ENCODE results near the gene VPS26A. TPM values are rescaled to one million over a fixed set of nuclear protein-coding genes. Genes with fewer than 3 reads are reported as not detected.

Gene VPS26A
- total RNA-seq, 1 experiment from 2014 or later = 18.6 TPM

DNA sequence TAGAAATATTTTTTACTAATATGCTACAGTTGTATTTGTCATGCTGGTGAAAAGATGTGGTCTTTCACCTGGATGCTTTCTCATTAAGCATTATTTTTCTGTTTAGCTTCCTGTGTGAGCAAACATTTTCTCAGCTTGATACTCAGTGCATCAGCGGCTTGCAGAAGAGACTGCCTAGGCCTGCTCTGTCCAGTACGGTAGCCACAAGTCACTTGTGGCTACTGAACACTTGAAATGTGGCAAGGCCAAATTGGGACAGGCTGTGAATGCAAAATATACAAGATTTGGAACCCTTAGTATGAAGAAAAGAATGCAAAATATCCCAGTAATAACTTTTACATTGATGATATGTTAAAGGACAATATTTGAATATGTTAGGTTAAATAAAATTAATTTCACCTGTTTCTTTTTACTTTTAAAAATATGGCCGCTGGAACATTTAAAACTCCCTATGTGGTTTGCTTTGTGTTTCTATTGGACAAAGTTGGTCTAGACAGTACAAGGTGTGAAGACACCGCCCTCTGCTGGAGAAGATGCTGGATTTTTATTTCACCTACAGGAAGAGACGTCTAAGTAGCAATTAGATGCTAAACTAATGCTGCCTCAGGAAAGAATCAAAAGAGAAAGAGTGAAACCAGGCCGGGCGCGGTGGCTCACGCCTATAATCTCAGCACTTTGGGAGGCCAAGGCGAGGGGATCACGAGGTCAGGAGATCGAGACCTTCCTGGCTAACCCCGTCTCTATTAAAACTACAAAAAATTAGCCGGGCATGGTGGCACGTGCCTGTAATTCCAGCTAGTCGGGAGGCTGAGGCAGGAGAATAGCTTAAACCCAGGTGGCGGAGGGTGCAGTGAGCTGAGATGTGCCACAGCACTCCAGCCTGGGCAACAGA, 30.8 kb upstream of the VPS26A start:
- Histone ChIP-seq H3K27ac (no peak overlapping the region), H3K9me3 (replicated peaks) (no peaks in the 10 kb centered on the region), H3K4me1 (replicated peaks) (peaks cover 38% of the 10 kb centered on the region), H3K4me3 (peak overlapping the region; percentile 8; the same call in 1 of the 2 replicates), H3K27me3 (replicated peaks) (no peaks in the 10 kb centered on the region), H3K36me3 (peaks cover 26% of the 10 kb centered on the region)
- peak; percentile 72 to 74 for DNase-seq (ENCODE audit: low read depth in 1 of 2, low spot score in 2 of 2)

DNA sequence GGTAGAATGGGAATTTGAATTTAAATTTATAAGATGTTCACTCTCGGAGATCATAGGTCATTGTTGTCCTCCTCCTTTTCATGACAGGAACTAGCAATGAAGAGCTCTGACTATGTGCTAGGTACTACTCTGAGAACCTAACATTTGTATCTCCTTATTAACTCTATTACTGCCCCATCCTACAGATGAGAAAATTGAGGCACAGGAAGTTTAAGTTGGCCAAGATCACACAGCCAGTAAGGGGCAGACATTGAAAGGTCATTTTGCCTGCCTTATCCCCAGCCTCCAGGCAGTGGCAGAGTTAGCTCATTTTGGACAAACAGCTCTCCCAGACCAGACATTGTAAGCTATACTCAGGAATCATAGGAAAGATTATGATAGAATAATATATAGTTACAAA, 30.0 kb upstream of the VPS26A start:
- peaks cover 38% of the 10 kb centered on the region for H3K4me1 ChIP-seq (replicated peaks)
- H3K27me3 ChIP-seq (replicated peaks) = no peaks in the 10 kb centered on the region
- H3K36me3 ChIP-seq = peaks cover 26% of the 10 kb centered on the region
- DNase-seq (ENCODE audit: low read depth in 1 of 2, low spot score in 2 of 2) = no peak
- no peak overlapping the region for H3K4me3 ChIP-seq
- no peaks in the 10 kb centered on the region for H3K9me3 ChIP-seq (replicated peaks)
- no peak overlapping the region for H3K27ac ChIP-seq

DNA sequence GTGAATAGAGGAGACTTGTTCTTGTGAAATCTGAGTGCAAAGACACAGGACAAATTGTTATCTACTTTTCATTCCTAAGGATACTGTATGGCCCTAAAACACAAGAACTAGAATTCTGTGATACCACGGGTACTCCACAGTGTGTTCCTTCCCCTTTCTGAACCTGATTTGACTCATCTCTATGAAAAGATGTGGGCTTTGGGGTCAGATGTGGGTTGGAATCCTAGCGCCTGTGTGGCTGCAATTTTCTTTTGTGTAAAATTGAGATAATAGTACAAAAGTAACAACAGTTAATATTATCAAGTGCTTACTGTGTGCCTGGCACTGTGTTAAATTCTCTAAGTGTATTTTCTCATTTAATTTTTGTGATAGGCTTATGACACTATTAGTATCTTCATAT, 27.9 kb upstream of the VPS26A start:
- DNase-seq (ENCODE audit: low read depth in 1 of 2, low spot score in 2 of 2) = no peak

DNA sequence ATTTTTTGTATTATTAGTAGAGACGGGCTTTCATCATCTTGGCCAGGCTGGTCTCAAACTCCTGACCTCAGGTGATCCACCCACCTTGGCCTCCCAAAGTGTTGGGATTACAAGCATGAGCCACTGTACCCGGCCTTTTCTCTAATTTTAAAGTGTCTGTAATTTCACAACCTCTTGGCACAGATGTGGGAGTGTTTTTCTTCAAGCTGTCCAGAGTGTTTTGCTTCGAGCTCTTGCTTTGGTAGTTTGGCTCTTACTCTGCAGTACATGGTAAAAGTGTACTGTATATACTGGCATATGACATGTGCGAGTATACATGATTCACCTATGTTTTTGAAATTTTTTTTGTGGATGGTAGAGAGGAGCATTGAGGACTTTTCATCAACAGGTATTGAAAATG, 26.2 kb upstream of the VPS26A start:
- no peak for DNase-seq (ENCODE audit: low read depth in 1 of 2, low spot score in 2 of 2)
- Histone ChIP-seq H3K36me3 (peaks cover 38% of the 10 kb centered on the region), H3K4me1 (replicated peaks) (peaks cover 16% of the 10 kb centered on the region)

More for the DNA sequence above, 27.9 kb upstream of the VPS26A start:
- Histone ChIP-seq H3K4me1 (replicated peaks) (peaks cover 19% of the 10 kb centered on the region), H3K36me3 (peaks cover 26% of the 10 kb centered on the region), H3K9me3 (replicated peaks) (no peaks in the 10 kb centered on the region), H3K27ac (no peak overlapping the region), H3K4me3 (no peak overlapping the region), H3K27me3 (replicated peaks) (no peaks in the 10 kb centered on the region)

DNA sequence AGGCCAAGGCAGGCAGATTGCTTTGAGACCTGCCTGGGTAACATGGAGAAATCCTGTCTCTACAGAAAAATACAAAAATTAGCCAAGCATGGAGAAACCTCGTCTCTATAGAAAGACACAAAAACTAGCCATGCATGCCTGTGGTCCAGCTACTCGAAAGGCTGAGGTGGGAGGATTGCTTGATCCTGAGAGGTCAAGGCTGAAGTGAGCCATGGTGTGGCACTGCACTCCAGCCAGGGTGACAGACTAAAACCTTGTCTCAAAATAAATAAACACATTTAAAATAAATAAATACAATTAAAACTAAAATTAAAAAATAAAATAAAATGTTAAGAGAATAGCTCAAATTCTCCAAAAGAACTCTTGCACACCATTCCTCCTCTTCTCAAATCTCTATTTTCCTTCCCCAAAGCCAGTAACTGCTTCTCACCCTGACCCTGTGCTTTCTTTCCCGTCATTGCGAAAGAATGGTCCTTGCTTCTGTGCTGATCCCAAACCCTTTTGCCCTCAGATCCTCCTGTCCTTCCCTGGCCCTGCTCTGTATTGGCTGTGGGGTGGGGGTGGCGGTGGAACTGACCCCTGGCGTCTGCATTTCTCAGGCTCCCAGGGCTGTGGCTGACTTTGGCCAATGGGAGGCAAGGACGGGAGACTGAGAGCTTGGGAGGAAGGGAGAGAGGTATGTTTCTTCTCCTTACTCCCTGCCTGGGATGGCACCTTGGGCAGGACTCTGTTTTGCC, 23.7 kb upstream of the VPS26A start:
- Histone ChIP-seq H3K36me3 (peaks cover 37% of the 10 kb centered on the region), H3K4me3 (no peak overlapping the region), H3K27ac (no peak overlapping the region), H3K9me3 (replicated peaks) (no peaks in the 10 kb centered on the region), H3K27me3 (replicated peaks) (no peaks in the 10 kb centered on the region), H3K4me1 (replicated peaks) (peaks cover 9% of the 10 kb centered on the region)
- no peak for DNase-seq (ENCODE audit: low read depth in 1 of 2, low spot score in 2 of 2)

More for the DNA sequence above, 26.2 kb upstream of the VPS26A start:
- no peaks in the 10 kb centered on the region for H3K27me3 ChIP-seq (replicated peaks)
- H3K27ac ChIP-seq = no peak overlapping the region
- no peak overlapping the region for H3K4me3 ChIP-seq
- no peaks in the 10 kb centered on the region for H3K9me3 ChIP-seq (replicated peaks)

DNA sequence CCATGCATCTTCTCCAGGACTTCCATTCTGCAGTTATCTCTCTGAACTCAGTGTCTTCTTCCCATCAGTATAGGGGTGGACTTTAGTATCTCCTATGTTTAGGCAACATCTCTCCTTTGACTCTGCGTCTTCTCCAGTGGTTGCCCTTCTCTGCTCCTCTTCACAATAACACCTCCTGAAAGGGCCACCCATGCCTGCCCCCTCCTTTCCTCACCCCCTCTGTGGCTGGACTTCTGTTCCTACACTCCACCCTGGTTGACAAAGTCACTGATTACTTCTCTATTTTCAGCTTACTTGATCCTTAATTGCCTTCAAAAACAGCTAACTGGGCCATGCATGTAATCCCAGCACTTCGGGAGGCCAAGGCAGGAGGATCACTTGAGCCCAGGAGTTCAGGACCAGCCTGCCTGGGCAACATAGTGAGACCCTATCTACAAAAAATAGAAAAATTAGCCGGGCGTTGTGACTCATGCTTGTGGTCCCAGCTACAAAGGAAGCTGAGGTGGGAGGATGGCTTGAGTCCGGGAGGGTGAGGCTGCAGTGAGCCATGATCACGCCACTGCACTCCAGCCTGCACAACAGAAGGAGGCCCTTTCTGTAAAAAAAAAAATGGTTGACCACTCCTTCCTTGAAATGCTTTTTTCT, 22.4 kb upstream of the VPS26A start:
- DNase-seq (ENCODE audit: low read depth in 1 of 2, low spot score in 2 of 2) = peak; percentile 27 to 63

DNA sequence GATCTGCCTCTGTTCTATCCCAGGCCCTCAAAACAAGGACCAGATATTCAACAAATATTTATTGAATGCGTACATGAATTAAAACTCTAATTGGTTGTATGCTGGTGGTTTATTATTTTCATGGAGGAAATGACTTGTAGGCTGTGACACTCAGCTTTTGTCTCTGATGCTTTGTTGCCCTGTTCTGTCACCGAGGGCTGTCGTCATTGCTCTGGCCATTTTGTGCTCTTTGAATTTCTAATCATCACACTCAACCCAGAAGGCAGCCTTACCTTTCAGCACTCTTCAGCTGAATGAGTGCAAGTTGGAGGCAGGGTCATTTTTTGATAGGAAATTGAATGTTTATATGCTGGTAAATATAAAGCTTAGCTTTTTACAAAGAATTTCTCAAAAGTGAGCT, 21.5 kb upstream of the VPS26A start:
- Histone ChIP-seq H3K27ac (no peak overlapping the region), H3K4me3 (no peak overlapping the region), H3K36me3 (peaks cover 40% of the 10 kb centered on the region), H3K9me3 (replicated peaks) (no peaks in the 10 kb centered on the region), H3K4me1 (replicated peaks) (peaks cover 9% of the 10 kb centered on the region), H3K27me3 (replicated peaks) (no peaks in the 10 kb centered on the region)
- no peak for DNase-seq (ENCODE audit: low read depth in 1 of 2, low spot score in 2 of 2)

More for the DNA sequence above, 22.4 kb upstream of the VPS26A start:
- peaks cover 9% of the 10 kb centered on the region for H3K4me1 ChIP-seq (replicated peaks)
- H3K27ac ChIP-seq = no peak overlapping the region
- H3K27me3 ChIP-seq (replicated peaks) = no peaks in the 10 kb centered on the region
- H3K4me3 ChIP-seq = no peak overlapping the region
- no peaks in the 10 kb centered on the region for H3K9me3 ChIP-seq (replicated peaks)
- H3K36me3 ChIP-seq = peaks cover 40% of the 10 kb centered on the region

DNA sequence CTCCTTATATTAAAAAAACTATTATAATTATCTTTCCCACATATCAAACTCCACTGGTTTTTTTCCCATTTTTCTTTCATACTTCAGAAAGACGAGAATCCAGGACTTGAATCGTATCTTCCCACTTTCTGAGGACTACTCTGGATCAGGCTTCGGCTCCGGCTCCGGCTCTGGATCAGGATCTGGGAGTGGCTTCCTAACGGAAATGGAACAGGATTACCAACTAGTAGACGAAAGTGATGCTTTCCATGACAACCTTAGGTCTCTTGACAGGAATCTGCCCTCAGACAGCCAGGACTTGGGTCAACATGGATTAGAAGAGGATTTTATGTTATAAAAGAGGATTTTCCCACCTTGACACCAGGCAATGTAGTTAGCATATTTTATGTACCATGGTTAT, 20.2 kb upstream of the VPS26A start:
- Histone ChIP-seq H3K4me3 (no peak overlapping the region), H3K4me1 (replicated peaks) (peaks cover 9% of the 10 kb centered on the region), H3K9me3 (replicated peaks) (no peaks in the 10 kb centered on the region), H3K36me3 (peaks cover 32% of the 10 kb centered on the region), H3K27ac (no peak overlapping the region), H3K27me3 (replicated peaks) (no peaks in the 10 kb centered on the region)
- DNase-seq (ENCODE audit: low read depth in 1 of 2, low spot score in 2 of 2) = no peak

DNA sequence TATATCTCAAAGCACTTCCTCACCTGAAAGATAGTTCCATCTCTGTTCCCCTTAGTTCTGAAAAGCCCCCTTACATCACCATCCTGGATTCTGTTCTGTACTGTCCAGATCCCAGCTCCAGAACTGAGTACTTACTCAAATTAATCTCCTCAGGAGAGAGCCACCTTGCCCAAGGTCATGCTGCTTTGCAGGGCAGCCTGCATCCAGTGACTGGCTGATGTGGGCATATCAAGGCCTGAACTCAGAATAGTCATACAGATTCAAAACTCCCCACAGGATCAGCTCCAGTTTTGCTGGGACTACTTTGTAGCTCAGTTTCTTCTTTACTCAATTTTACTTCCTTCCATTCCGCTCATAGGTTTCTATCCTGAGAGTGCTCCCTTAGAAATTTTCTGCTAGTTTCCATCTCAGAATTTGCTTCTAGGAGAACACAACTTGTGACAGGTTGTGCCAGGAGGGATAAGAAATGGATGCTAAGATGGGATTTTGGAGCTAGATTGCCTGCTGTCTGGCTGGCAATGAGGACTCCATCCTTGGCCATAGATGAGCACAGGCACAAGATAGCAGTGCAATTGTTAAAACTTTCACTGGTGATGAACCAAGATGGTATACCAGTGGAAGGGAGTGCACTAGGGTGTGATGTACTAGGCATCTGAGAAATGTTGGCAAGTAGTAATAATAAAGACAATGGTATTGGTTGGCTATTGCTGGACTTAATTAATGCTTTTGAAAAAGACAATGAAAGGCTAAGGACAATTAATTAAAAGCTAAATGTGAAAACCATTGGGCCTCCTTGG, 18.8 kb upstream of the VPS26A start:
- no peaks in the 10 kb centered on the region for H3K27me3 ChIP-seq (replicated peaks)
- no peak for DNase-seq (ENCODE audit: low read depth in 1 of 2, low spot score in 2 of 2)
- peaks cover 26% of the 10 kb centered on the region for H3K36me3 ChIP-seq
- H3K27ac ChIP-seq = no peak overlapping the region
- peaks cover 9% of the 10 kb centered on the region for H3K4me1 ChIP-seq (replicated peaks)
- no peaks in the 10 kb centered on the region for H3K9me3 ChIP-seq (replicated peaks)
- H3K4me3 ChIP-seq = no peak overlapping the region

DNA sequence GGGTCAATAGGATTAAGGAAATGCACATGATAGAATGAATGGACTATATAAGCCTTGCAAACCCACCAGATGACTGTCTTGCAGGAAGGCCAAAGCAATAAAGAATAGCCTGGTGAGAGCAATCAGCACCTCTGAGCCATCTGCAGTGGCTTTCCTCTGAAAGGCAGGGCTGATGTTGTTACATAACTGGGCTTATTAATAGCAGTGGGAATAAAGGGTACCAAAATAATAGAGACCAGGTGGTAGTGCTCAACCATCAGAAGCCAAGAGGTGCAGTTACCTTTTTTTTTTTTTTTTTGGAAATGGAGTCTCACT, 16.8 kb upstream of the VPS26A start:
- no peaks in the 10 kb centered on the region for H3K9me3 ChIP-seq (replicated peaks)

DNA sequence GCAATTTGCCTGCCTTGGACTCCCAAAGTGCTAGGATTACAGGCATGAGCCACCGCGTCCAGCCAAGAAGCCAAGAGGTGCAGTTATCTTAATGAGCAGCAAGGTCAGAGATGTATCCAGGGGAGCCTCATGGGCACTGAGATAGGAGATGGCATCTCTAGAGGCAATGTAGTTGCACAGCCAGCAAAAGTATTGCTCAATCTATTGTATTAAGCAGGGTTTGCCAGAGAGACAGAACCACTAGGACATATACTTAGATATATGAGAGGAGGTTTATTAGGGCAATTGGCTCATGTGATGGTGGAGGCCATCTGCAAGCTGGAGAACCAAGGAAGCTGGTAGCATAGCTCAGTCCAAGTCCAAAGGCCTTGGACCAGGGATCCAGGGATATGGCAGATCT, 16.3 kb upstream of the VPS26A start:
- H3K4me3 ChIP-seq = no peak overlapping the region

More for the DNA sequence above, 16.8 kb upstream of the VPS26A start:
- Histone ChIP-seq H3K36me3 (peaks cover 20% of the 10 kb centered on the region), H3K27me3 (replicated peaks) (no peaks in the 10 kb centered on the region), H3K4me3 (no peak overlapping the region), H3K4me1 (replicated peaks) (peaks cover 1% of the 10 kb centered on the region), H3K27ac (no peak overlapping the region)
- DNase-seq (ENCODE audit: low read depth in 1 of 2, low spot score in 2 of 2) = no peak

DNA sequence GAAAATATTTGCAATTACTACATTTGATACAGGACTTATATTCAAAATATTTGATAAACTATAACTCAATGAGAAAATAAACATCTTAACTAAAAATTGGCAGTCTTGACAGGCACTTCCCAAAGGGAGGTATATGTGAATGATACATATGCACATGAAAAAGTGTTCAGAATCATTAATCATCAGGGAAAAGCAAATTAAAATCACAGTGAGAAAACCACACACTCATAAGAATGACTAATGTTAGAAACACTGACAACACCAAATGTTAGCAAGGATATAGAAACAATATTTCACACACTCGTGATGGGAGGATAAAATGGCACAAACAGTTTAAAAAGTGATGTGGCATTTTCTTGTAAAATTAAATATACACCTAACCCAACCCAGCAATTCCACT, 4.1 kb upstream of the VPS26A start:
- Histone ChIP-seq H3K9me3 (replicated peaks) (no peaks in the 10 kb centered on the region), H3K4me3 (no peak overlapping the region), H3K4me1 (replicated peaks) (0 out of 2 replicates have a peak, but pooled peaks cover 3% of the 10 kb centered on the region), H3K36me3 (peaks cover 6% of the 10 kb centered on the region), H3K27ac (no peak overlapping the region), H3K27me3 (replicated peaks) (peaks cover 3% of the 10 kb centered on the region; the same call in 1 of the 2 replicates)
- no peak for DNase-seq (ENCODE audit: low read depth in 1 of 2, low spot score in 2 of 2)

More for the DNA sequence above, 16.3 kb upstream of the VPS26A start:
- Histone ChIP-seq H3K4me1 (replicated peaks) (no peaks in the 10 kb centered on the region), H3K27me3 (replicated peaks) (no peaks in the 10 kb centered on the region), H3K36me3 (peaks cover 14% of the 10 kb centered on the region), H3K27ac (no peak overlapping the region), H3K9me3 (replicated peaks) (no peaks in the 10 kb centered on the region)
- DNase-seq (ENCODE audit: low read depth in 1 of 2, low spot score in 2 of 2) = no peak

DNA sequence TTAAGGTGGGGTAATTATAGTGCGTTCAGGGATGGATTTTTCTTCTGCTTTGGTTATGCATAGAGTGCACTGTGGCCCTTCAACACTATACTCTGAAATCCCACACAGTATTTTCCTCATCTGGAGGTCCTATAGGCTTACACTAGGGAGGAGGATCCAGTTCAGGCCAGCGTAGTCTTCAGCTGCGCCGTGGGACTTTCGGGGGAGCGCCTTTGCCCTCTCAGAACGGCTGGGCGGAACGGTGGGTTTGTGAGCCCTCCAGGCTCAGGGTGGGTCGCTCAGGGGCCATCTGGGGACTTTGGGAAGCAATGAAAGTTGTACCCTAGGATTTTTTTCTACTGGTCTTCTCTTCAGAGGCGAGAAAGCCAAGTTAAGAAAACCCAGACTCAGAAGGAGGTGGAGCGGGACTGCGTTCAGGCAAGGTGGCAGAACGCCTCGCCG, 652 bp upstream of the VPS26A start:
- H3K4me1 ChIP-seq (replicated peaks) = peaks cover 9% of the 10 kb centered on the region
- peak overlapping the region; percentile 82 for H3K4me3 ChIP-seq
- H3K9me3 ChIP-seq (replicated peaks) = no peaks in the 10 kb centered on the region
- DNase-seq (ENCODE audit: low read depth in 1 of 2, low spot score in 2 of 2) = no peak
- peak overlapping the region; percentile 86 for H3K27ac ChIP-seq
- peaks cover 6% of the 10 kb centered on the region for H3K36me3 ChIP-seq
- H3K27me3 ChIP-seq (replicated peaks) = no peaks in the 10 kb centered on the region

All from SJSA1 (cell line).